HepG2 (cell line): ENCODE data around the gene ZFX. TPM values are rescaled to one million over a fixed set of nuclear protein-coding genes. Genes with fewer than 3 reads are reported as not detected.

ENCODE experiments used
- ATAC-seq: fragments of 200-7000 bp; cut with Tn5 transposase; 3 replicates; pipeline ENCODE4 v1.9.1; 2020; ENCODE audit warnings: mild to moderate bottlenecking, moderate library complexity
- BruUV-seq: library from RNA; stranded (reverse); fragments of 400-500 nt; replicated peaks from 2 replicates; lab custom pipeline; 2021; lab: Mats Ljungman, UMichigan
- CTCF ChIA-PET: fragments of 300-600 bp; formaldehyde crosslinking; extraction: SDS; loops from one replicate; lab custom pipeline; 2021; ENCODE audit warnings: low total read pairs, inconsistent platforms, low intra/inter-chr PET ratio; lab: Yijun Ruan, JAX
- POLR2A ChIA-PET: fragments of 350-600 bp; sonication (Branson Sonifier 250); formaldehyde crosslinking; loops from one replicate; lab custom pipeline; 2020; ENCODE audit warnings: antibody characterized with exemption, inconsistent platforms; lab: Yijun Ruan, JAX
- DNase-seq: peaks from one replicate; pipeline ENCODE4 v3.0.0-alpha.2; 2015; ENCODE audit warnings: low spot score
- FAIRE-seq: peaks from 3 replicates; lab custom pipeline; 2011; peaks lifted over from hg19 to GRCh38; lab: Jason Lieb, UNC
- H2AFZ ChIP-seq: one replicate; pipeline ENCODE4 v1.6.1; 2011; ENCODE audit warnings: low read length, inconsistent platforms
- H3K27ac ChIP-seq: fragments of 300-600 bp; 3 replicates; pipeline ENCODE4 v1.8.0; 2011; ENCODE audit warnings: mixed run types, mild to moderate bottlenecking, mixed read lengths, low read length, inconsistent platforms; ENCODE audit not compliant: insufficient read depth; ENCODE audit errors: extremely low read length
- H3K27me3 ChIP-seq, 2 experiments: fragments of 200-600 bp in 1 of 2; 2 replicates in 1 of 2; 3 replicates in 1 of 2; pipeline versions ENCODE4 v1.6.0 to v1.8.0; 2011; ENCODE audit warnings: low read length in 2 of 2, mild to moderate bottlenecking in 2 of 2, moderate library complexity in 2 of 2, inconsistent platforms in 1 of 2; ENCODE audit not compliant: insufficient read depth in 2 of 2, control insufficient read depth in 1 of 2
- H3K36me3 ChIP-seq, 2 experiments: fragments of 200-600 bp in 1 of 2; replicated peaks in 1 of 2; 2 replicates in 1 of 2; 3 replicates in 1 of 2; pipeline versions ENCODE4 v1.5.1 to v1.8.0; 2011; ENCODE audit warnings: low read length in 2 of 2, inconsistent platforms in 1 of 2; ENCODE audit not compliant: insufficient read depth in 2 of 2, control insufficient read depth in 1 of 2
- H3K4me1 ChIP-seq: 2 replicates; pipeline ENCODE4 v1.5.1; 2012; ENCODE audit warnings: low read length, inconsistent platforms; ENCODE audit not compliant: insufficient read depth
- H3K4me2 ChIP-seq: 2 replicates; pipeline ENCODE4 v1.6.0; 2011; ENCODE audit warnings: low read depth, low read length, inconsistent platforms
- H3K4me3 ChIP-seq, 3 experiments: fragments of 200-600 bp in 1 of 3; sonication (generic), shearing (Covaris generic) in 1 of 3; replicated peaks in 1 of 3; 2 replicates each; pipeline ENCODE4 v1.5.1; 2011 to 2016; ENCODE audit warnings: low read length in 3 of 3, inconsistent platforms in 2 of 3, low read depth in 2 of 3, mild to moderate bottlenecking in 2 of 3, control low read depth in 1 of 3, mixed read lengths in 1 of 3; ENCODE audit not compliant: insufficient read depth in 1 of 3
- H3K79me2 ChIP-seq: one replicate; pipeline ENCODE4 v1.6.1; 2011; ENCODE audit warnings: low read length, inconsistent platforms; ENCODE audit not compliant: insufficient read depth
- H3K9ac ChIP-seq: 2 replicates; pipeline ENCODE4 v1.6.0; 2011; ENCODE audit warnings: mild to moderate bottlenecking, low read depth, low read length, inconsistent platforms; ENCODE audit not compliant: insufficient read depth
- H3K9me3 ChIP-seq: 2 replicates; pipeline ENCODE4 v1.5.1; 2012; ENCODE audit warnings: mild to moderate bottlenecking, low read length
- H4K20me1 ChIP-seq: 2 replicates; pipeline ENCODE4 v1.6.0; 2011; ENCODE audit warnings: inconsistent platforms, mild to moderate bottlenecking, low read length, moderate library complexity; ENCODE audit not compliant: insufficient read depth
- ATM ChIP-seq: fragments of 450-650 bp; IDR thresholded peaks from 2 replicates; pipeline ENCODE4 v1.7.1; 2017; ENCODE audit warnings: mild to moderate bottlenecking, borderline replicate concordance
- BCLAF1 ChIP-seq: fragments of 450-650 bp; IDR thresholded peaks from 2 replicates; pipeline ENCODE4 v1.6.1; 2017; ENCODE audit warnings: mild to moderate bottlenecking
- CBX2 ChIP-seq, 2 experiments: fragments of 200-600 bp in 1 of 2; sonication (generic); formaldehyde crosslinking in 1 of 2; IDR thresholded peaks; 2 replicates each; pipeline versions ENCODE4 v1.7.0 to v1.8.1; 2018 to 2022; ENCODE audit warnings: low read depth in 2 of 2, low read length in 1 of 2, mild to moderate bottlenecking in 1 of 2, missing genetic modification reagents in 1 of 2
- CC2D1A ChIP-seq: sonication (generic); formaldehyde crosslinking; IDR thresholded peaks from 2 replicates; pipeline ENCODE4 v1.8.1; 2023; ENCODE audit warnings: mild to moderate bottlenecking, missing genetic modification reagents
- CCDC6 ChIP-seq: sonication (generic); formaldehyde crosslinking; IDR thresholded peaks from 2 replicates; pipeline ENCODE4 v1.8.1; 2022; ENCODE audit warnings: mild to moderate bottlenecking, missing genetic modification reagents, moderate library complexity
- ERF ChIP-seq: IDR thresholded peaks from 2 replicates; pipeline ENCODE4 v1.6.1; 2018; ENCODE audit warnings: missing biosample characterization, missing genetic modification reagents
- FOSL2 ChIP-seq: sonication (generic); formaldehyde crosslinking; IDR thresholded peaks from 2 replicates; pipeline ENCODE4 v1.4.0; 2020; ENCODE audit warnings: missing genetic modification reagents
- JUND ChIP-seq: sonication (generic); formaldehyde crosslinking; IDR thresholded peaks from 2 replicates; pipeline ENCODE4 v1.8.0; 2022; ENCODE audit warnings: mild to moderate bottlenecking, missing genetic modification reagents
- KAT8 ChIP-seq: IDR thresholded peaks from 2 replicates; pipeline ENCODE4 v1.6.1; 2016; ENCODE audit warnings: missing genetic modification reagents, missing compliant biosample characterization
- SMAD1 ChIP-seq: sonication (generic); formaldehyde crosslinking; IDR thresholded peaks from 2 replicates; pipeline ENCODE4 v1.4.0; 2020; ENCODE audit warnings: missing genetic modification reagents, low read depth, mild to moderate bottlenecking, borderline replicate concordance
- TIGD3 ChIP-seq: sonication (generic); formaldehyde crosslinking; IDR thresholded peaks from 2 replicates; pipeline ENCODE4 v1.5.1; 2020; ENCODE audit warnings: mild to moderate bottlenecking, missing genetic modification reagents, borderline replicate concordance
- ZFP36 ChIP-seq: fragments of 150-350 bp; IDR thresholded peaks from 2 replicates; pipeline ENCODE4 v1.6.1; 2018; ENCODE audit warnings: borderline replicate concordance, low read length, low read depth; ENCODE audit not compliant: partially characterized antibody
- ZNF20 ChIP-seq: sonication (generic); formaldehyde crosslinking; IDR thresholded peaks from 2 replicates; pipeline ENCODE4 v1.4.0; 2020; ENCODE audit warnings: mild to moderate bottlenecking, moderate library complexity, missing genetic modification reagents
- ZNF296 ChIP-seq: sonication (generic); formaldehyde crosslinking; conservative IDR thresholded peaks from 2 replicates; pipeline ENCODE4 v1.5.0; 2020; ENCODE audit warnings: mild to moderate bottlenecking, missing genetic modification reagents
- ZNF3 ChIP-seq: IDR thresholded peaks from 2 replicates; pipeline ENCODE4 v1.7.0; 2017; ENCODE audit warnings: inconsistent platforms
- ZNF580 ChIP-seq: IDR thresholded peaks from 2 replicates; pipeline ENCODE4 v1.6.1; 2016; ENCODE audit warnings: low read depth, borderline replicate concordance
- ZNF800 ChIP-seq: sonication (generic); formaldehyde crosslinking; IDR thresholded peaks from 2 replicates; pipeline ENCODE4 v1.4.0; 2020; ENCODE audit warnings: missing genetic modification reagents
- ZSCAN5A ChIP-seq: sonication (generic); formaldehyde crosslinking; IDR thresholded peaks from 2 replicates; pipeline ENCODE4 v1.8.0; 2022; ENCODE audit warnings: mild to moderate bottlenecking, missing genetic modification reagents, borderline replicate concordance
- WGBS: methylation state at CpG from one replicate; pipeline ENCODE4 v1.1.6; 2017; ENCODE audit warnings: low lambda C conversion rate; 5-methylcytosine and 5-hydroxymethylcytosine counted together
- in situ Hi-C: cut with HindIII; loops from 2 replicates; pipeline ENCODE4 v1.10.0; 2017; ENCODE audit warnings: low pct_unique_long_range_greater_than_20kb; ENCODE audit not compliant: extremely low pct_ligation_motif_present
- intact Hi-C: fragments of 100-400 bp; cut with micrococcal nuclease; formaldehyde crosslinking; loops from one replicate; pipeline ENCODE4 v1.10.0; 2022; ENCODE audit not compliant: unreplicated experiment
- polyA plus RNA-seq, 8 experiments: library from polyadenylated mRNA; depleted of rRNA in 3 of 8; stranded (reverse) in 7 of 8; unstranded in 1 of 8; fragments of >200 nt; fragmentation: Illumina TruSeq in 4 of 8; extraction: Trizol in 4 of 8; gene quantifications; 2 replicates each; pipeline versions ENCODE4 v1.2.1 to v1.2.3, GENCODE V29; 2011 to 2016; ENCODE audit warnings: low read depth in 4 of 8, missing spikeins in 1 of 8, mixed read lengths in 1 of 8; ENCODE audit not compliant: insufficient read depth in 1 of 8
- total RNA-seq, 5 experiments: library from RNA; depleted of rRNA; stranded (reverse); fragments of >200 nt; fragmentation: Illumina TruSeq; extraction: Trizol; gene quantifications; 2 replicates each; pipeline ENCODE4 v1.2.3, GENCODE V29; 2016; ENCODE audit warnings: low read depth in 1 of 5

The ZFX gene
- total and polyA plus RNA-seq, 2 of the 13 experiments (the other 11 are each of a cell fraction or from before 2014, with no cell fraction given), result 13.8 to 37.3 TPM

- Histone ChIP-seq H3K27me3 (no peaks in the 10 kb centered on the region), H3K9me3 (no peaks in the 10 kb centered on the region), H3K9ac (no peak overlapping the region), H3K79me2 (peaks cover 8% of the 10 kb centered on the region), H3K4me3 (no peak overlapping the region), H3K4me2 (no peak overlapping the region), H3K27ac (no peak overlapping the region), H3K4me1 (0 out of 2 replicates have a peak, but pooled peaks cover 4% of the 10 kb centered on the region), H2AFZ (no peak overlapping the region), H3K36me3 (peaks cover 3 to 27% of the 10 kb centered on the region in 2 experiments; a peak in 4 of 5 replicates), H4K20me1 (peaks cover 3% of the 10 kb centered on the region; the same call in 1 of the 2 replicates)
- intact Hi-C loops, result no loop called here
- no TSS peak for BruUV-seq
- POLR2A ChIA-PET, result no interaction called here
- WGBS, result 95% methylated on average over 6 of the region's 6 CpGs
- FAIRE-seq (no peak), ATAC-seq (no peak), DNase-seq (no peak)
- CTCF ChIA-PET, result no interaction called here
- in situ Hi-C loops, result no loop called here
- TF ChIP-seq FOSL2 (CRISPR knock-in tag) (no peak), CBX2 (IDR thresholded peaks at IDR 0.05; ENCODE audit: low read depth, low read length) (no peak), CBX2 (CRISPR knock-in tag; IDR thresholded peaks at IDR 0.05; ENCODE audit: low read depth) (no peak), ZNF20 (CRISPR knock-in tag) (no peak), CC2D1A (no peak), ZFP36 (no peak), ZNF800 (CRISPR knock-in tag) (no peak), TIGD3 (CRISPR knock-in tag) (no peak), BCLAF1 (no peak), ATM (no peak), SMAD1 (CRISPR knock-in tag) (no peak), ZSCAN5A (CRISPR knock-in tag) (no peak), CCDC6 (CRISPR knock-in tag) (no peak), ZNF296 (no peak), ZNF580 (CRISPR knock-in tag) (no peak), KAT8 (no peak), ERF (CRISPR knock-in tag) (no peak), ZNF3 (no peak), JUND (CRISPR knock-in tag) (no peak)
Observed at GRCh38 chrX:24210190-24210589, 60.7 kb downstream of the ZFX start.
